ENCODE results near the gene HSPBP1.
"Not testable (repeated sequence)": the region's sequence is repeated elsewhere in the genome, so short reads cannot be mapped to it uniquely, and the experiment has no call there.

The HSPBP1 gene

DNA sequence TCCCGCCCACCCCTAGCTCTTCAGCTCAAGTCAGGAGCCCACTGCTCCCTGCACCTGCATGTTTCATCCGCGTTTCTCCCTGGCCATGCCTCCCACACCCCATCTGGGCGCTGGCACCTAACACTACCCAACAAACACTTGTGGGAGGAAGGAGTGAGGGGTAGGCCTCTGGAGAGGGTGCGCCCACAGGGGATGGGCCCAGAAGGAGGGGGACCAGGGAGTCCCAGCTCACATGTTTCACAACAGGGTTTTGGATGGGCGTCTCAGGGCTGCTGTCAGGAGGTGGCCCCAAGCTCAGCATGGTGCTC lies 39.2 kb downstream of the HSPBP1 start:
- in situ Hi-C loops (cut with MboI; ENCODE audit: low sequenced_read_pairs) = no loop called here

DNA sequence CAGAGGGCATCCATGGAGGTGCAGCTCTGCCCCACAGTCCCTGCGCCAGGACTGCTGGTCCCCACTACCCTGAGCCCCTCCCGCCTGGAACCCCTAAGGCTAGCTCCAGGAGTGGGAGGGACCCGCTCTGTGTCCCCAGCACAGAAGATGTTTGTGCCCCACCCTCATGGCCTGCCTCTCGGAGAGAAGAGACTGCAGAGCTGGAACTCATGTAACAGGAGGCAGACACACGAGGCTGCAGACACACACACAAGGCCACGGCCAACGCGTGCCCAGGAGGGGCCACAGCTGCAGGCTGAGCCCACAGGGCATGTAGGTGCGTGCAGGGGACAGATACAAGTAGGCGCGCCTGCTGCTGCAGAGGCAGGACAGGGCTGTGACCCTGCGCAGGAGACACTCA lies 40.9 kb downstream of the HSPBP1 start:
- in situ Hi-C loops (cut with MboI; ENCODE audit: low sequenced_read_pairs) = no loop called here

DNA sequence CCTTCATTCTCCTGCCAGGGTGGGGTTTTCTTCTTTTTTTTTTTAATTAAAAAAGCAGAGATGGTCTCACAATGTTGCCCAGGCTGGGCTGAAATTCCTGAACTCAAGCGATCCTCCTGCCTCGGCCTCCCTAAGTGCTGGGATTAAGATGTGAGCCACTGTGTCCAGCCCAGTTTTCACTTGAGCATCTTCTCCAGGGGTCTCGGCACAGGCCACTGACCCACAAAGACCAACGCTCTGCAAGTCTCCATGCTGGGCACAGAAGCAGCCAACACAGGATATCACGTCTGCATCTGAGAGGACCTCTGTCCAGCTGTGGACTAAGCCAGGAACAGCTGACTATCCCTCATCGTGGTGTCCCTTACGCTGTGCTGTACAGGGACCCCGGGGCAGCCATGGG lies 41.9 kb downstream of the HSPBP1 start:
- in situ Hi-C loops (cut with MboI; ENCODE audit: low sequenced_read_pairs) = no loop called here

DNA sequence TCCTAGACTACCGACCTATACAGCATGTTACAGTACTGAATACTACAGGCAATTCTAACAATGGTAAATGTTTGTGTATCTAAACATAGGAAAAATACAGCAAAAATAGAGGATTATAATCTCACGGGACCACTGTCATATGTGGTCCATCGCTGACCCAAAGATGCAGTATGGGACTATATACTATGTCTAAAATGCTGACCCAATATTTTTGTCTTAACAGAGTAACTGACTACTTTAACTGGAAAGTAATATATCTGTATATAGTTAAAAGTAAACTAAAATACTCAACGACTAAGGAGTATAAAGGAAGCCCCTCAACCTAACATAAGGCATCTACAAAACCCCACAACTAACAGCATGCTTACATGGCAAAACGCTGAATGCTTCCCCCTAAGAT lies 46.9 kb downstream of the HSPBP1 start:
- in situ Hi-C loops (cut with MboI; ENCODE audit: low sequenced_read_pairs) = no loop called here

DNA sequence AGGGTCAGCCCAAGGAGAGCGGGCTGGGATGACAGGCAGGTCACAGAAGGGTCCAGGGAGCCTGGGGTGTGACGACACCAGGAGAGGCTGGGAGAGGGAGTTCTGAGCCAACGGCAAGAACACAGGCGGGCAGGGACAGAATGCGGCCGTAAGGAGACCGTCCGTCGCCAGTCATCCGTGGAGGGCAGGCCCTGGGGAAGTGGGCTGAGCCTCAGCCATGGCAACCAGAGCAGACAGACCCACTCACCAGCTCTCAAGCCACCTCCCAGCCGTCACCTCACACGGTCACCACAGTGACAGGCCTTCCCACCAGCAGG lies 47.7 kb downstream of the HSPBP1 start:
- in situ Hi-C loops (cut with MboI; ENCODE audit: low sequenced_read_pairs) = no loop called here

DNA sequence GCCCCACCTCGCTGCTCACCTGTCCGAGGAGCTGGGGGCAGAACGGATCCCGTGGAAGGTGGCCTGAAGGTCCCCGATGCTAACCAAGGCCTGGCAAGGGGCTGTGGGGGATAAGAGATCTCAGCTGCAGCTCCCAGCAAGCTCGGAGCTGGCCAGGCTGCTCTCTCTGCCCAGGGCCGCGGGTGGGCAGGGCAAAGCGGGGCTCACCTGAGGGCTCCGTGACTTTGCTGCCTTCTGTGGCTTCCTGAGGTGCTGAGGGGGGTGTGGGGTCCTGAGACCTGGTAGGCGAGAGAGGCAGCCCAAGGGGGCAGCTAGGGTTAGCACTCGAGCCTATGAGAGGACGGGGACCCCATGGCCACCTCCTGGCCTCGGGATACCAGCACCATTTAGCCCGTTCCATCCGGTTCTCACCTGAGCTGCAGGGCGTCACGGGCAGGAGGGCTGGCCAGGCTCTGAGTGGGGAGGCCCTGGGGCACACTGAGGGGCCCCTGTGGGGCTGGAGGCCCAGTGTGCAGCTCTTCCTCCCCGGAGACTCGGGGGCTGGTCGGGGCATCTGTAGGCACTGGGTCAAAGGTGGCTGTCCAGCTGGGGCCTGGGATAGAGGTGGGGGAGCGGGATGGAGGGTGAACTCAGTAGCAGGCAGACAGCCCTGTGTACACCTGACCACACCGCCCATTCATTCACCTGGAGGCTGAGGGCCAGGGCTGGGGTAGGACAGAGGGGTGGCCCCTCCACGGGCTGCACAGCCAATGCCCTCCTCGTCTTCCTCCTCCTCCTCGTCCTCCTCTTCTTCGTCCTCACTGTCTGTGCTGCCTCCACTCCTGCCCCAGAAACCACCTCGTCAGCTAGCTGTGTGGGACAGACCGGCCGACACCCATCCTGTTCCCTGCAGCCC lies 48.3 kb downstream of the HSPBP1 start:
- in situ Hi-C loops (cut with MboI; ENCODE audit: low sequenced_read_pairs) = no loop called here

DNA sequence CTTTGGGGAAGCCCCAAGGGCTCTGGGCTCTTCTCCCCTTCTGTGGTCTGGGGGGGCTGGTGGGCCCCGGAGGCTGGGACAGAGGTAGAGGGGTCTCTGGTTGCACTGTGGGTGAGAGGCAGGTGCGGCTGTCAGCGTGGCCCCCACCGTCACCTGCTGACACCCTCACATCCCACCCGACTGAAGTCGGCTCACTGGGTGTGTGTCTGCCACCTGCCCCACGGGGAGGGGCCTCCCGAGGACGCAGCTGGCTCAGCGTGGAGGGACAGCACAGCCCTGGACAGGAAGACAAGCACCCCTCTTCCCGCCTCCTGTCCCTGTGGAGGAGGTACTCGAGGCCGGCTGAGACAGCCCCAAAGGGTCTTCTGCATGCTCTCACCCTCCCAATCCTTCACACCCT lies 49.1 kb downstream of the HSPBP1 start:
- in situ Hi-C loops (cut with MboI; ENCODE audit: low sequenced_read_pairs) = no loop called here

DNA sequence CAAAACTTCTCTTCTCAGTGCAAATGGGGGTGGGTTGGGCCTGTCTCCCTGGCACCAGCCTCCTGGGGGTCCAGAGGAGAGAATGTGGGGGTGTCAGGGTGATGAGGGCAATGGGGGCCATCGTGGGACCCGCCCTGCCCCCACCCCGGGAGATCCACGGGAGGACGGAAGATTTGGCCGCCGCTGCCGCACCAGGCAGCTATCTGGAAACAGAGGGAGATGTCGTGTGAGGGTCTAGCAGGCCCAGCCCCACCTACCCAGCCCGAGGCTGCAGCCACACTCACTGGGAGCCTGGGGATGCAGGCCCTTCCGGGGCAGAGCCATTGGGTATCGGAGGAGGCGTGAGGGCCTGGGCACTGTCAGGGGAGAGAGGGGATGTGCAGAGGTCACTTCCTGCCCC lies 49.6 kb downstream of the HSPBP1 start:
- in situ Hi-C loops (cut with MboI; ENCODE audit: low sequenced_read_pairs) = no loop called here

DNA sequence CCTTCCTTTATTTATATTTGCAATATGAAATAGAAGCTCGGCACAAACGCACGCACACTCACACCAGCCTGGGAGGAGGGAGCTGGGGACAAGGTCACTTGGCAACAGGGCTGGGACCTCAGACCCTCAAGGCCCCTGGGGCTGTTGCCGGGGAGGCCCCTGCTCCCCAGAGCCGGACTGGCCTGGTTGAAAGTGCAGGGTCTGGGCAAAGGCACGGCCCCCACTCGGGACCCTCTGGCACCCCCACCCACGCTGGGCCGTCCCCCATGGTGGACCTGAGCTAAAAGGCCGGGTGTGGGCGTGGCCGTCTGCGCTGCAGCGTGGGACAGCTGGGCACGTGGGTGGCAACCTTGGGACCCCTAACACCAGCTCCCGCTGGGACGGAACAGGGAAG lies 50.1 kb downstream of the HSPBP1 start:
- in situ Hi-C loops (cut with MboI; ENCODE audit: low sequenced_read_pairs) = no loop called here

DNA sequence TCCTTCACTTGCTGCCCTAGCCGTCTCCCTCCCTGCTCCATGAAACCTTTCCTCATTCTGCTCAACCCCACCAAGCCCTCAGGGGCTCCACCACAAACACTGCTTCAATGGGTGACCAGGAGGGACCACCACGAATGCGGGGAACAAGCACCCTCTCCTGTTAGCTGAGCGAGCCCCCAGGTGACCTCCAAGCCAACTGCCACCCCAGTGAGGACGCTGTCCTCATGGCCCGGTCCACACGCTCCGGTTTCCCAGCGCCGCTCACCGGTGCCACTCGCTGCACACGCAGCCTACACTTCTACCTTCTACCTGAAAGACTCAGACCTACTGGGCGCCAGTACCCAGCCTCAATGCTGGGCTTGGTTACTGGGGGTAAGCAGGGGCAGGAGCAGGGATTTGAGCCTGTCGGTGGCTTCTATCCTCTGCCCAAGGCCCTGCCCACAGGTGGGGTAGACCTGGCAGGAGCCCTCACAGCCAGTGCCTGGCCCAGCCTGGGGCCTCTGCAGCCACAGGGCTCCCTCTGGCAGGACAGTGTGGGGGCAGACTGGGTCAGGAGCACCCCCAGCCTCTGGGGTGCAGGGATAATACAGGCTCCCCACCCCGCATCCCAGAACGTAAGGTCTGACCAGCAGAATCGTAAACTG lies 50.6 kb downstream of the HSPBP1 start:
- in situ Hi-C loops (cut with MboI; ENCODE audit: low sequenced_read_pairs) = no loop called here

DNA sequence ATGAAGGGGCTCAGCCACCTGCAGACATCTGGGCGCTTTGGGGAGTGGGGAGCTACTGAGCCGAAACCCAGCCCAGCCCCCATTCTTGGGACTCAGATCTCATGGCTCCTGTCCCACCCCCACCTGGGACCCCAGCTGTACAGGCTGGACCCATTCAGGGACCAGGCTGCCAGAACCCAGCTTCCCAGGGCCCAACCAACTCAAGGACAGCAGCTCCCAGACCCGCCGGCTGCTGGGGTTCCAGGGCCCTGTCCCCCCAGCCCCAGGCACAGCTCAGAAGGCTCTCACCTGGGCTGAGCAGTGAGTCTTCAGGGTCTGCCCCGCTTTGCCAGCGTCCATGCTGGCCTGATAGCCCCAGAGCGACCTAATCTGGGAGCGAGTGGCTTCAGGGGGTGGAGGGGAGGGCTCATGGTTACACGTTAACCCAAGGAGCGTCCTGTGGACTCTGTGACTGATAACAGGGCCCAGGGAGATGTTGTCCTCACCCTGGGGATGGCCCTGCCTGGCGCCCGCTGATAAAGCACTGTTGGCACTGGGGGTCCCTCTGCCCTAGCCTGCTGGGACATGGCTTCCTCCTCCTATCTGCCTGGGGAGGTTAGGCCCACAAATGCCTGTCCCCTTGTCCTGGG lies 51.4 kb downstream of the HSPBP1 start, which contains the start of gene TMEM86B:
TSS of gene TMEM86B (minus strand) at position 361 of the 629 bp plus-strand sequence. CDS start at position 339, 22 bp downstream.
- in situ Hi-C loops (cut with MboI; ENCODE audit: low sequenced_read_pairs) = no loop called here

DNA sequence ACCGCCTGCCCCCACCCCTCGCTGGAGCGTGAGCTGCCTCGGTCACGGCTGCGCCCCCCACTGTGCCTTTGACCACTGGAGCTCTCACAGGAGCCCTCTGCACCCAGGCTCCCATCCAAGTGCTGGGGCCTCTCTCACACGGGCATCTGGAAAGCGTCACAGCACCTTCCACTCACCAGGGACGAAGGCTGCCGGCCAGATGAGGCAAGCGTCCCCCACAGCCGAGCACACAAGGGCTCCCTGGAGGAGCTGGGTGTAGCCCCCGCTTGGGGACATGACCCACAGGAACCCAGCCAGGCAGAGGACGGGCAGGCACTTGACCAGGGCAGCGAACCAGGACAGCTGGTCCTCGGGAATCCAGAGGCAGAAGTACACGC lies 51.9 kb downstream of the HSPBP1 start:
- in situ Hi-C loops (cut with MboI; ENCODE audit: low sequenced_read_pairs) = no loop called here

DNA sequence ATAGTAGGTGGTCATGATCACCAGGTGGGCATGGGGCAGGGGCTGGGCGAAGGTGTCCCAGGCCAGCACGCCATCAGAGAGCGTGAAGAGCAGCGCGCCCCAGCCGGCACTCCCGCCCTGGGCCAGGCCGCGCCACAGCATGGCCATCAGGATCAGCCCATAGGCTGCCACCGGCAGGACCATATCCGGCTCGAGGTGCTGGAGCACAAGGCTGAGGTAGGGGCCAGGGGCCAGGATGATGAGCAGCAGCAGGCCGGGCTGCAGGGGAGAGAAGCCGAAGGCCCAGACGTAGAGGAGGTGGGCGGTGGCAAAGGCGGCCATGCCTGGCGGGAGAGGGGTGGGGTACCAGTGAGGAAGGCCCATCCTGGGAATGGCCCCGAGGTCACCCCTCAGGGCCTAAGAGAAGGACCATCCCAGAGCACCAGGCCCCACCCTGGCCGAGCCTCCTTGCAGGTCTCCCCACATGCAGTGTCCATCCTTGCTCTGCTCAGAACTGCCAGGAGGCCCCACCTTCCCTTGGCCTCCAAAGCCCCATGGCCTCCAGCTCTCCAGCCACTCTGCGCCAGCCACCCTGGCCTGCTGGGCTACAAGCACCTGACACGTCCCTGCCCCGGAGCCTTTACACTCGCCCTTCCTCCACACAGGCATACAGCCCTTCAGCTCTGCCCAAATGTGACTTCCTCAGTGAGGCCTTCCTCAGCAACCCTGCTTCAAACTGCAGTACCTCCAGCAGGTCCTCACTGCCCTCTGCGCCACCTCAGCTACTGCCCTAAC lies 52.5 kb downstream of the HSPBP1 start:
- in situ Hi-C loops (cut with MboI; ENCODE audit: low sequenced_read_pairs) = no loop called here

DNA sequence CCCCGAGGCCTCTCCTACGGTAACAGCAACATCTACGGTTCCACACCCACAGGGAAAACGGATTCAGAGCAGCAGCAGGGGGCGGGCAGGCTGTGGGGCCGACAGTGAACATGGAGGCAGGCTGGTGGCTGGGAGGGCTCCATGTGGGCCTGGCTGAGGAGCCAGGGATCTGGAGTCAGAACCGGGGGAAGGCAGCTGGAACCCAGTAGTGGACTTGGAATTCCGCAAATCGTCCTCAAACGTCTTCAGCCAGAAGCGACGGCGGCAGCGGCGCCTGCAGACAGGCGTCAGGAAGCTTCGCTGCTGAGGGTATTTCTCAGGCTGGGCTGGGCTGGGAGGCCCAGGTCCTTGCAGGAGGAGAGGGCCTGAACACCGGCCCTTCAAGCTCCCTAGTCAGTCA lies 53.1 kb downstream of the HSPBP1 start:
- in situ Hi-C loops (cut with MboI; ENCODE audit: low sequenced_read_pairs) = no loop called here

DNA sequence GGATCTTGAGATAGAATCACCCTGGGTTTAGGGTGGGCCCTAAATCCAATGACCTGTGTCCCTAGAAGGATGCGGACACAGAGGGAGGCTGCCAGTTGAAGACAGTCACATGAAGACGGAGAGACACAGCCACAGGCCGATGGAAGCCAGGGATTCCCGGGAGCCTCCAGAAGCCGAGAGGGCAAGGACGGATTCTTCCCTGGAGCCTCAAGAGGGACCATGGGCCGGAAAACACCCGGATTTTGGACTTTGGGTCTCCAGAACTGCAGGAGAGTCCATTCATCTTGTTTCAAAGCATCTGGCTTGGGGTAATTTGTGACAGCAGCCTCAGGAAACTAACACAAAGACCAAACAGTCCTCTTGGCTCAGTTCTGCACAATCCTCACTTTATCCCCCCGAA lies 53.6 kb downstream of the HSPBP1 start:
- in situ Hi-C loops (cut with MboI; ENCODE audit: low sequenced_read_pairs) = no loop called here

DNA sequence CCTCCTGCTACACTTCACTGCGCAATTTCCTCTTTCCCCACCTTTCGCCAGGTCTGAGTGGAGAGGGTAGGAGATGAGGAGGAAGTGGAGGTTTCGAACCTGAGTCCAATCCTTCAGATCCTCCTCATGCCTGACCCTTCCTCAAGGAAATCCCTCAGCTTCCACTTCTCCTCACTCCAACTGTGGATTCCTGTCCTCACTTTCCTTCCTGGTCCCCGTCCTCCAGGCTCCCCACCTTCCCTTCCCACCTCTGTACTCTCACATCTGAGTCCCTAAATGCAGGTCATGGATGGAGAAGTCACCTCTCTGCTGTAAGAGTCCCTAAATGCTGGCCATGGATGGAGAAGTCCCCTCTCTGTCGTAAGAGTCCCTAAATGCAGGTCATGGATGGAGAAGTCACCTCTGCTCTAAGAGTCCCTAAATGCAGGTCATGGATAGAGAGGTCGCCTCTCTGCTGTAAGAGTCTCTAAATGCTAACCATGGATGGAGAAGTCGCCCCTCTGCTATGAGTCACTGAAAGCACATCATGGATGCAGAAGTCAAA lies 54.4 kb downstream of the HSPBP1 start:
- in situ Hi-C loops (cut with MboI; ENCODE audit: low sequenced_read_pairs) = no loop called here

DNA sequence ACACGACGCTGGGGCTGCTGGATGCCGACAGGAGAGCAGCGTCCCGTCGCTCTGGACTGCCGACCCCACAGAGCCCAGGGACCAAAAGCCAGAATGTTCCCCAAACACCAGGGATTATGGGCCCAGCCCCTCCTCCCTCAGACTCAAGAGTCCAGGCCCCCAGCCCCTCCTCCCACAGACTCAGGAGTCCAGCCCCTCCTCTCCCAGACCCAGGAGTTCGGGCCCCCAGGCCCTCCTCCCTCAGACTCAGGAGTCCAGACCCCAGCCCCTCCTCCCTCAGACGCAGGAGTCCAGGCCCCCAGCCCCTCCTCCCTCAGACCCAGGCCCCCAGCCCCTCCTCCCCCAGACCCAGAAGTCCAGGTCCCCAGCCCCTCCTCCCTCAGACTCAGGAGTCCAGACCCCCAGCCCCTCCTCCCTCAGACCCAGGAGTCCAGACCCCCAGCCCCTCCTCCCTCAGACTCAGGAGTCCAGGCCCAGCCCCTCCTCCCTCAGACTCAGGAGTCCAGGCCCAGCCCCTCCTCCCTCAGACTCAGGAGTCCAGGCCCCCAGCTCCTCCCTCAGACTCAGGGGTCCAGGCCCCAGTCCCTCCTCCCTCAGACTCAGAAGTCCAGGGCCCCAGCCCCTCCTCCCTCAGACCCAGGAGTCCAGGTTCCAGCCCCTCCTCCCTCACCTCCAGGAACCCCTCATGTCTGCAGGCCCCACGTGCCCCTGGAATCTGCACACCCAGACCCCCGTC lies 55.1 kb downstream of the HSPBP1 start:
- in situ Hi-C loops (cut with MboI; ENCODE audit: low sequenced_read_pairs) = not testable (repeated sequence)

DNA sequence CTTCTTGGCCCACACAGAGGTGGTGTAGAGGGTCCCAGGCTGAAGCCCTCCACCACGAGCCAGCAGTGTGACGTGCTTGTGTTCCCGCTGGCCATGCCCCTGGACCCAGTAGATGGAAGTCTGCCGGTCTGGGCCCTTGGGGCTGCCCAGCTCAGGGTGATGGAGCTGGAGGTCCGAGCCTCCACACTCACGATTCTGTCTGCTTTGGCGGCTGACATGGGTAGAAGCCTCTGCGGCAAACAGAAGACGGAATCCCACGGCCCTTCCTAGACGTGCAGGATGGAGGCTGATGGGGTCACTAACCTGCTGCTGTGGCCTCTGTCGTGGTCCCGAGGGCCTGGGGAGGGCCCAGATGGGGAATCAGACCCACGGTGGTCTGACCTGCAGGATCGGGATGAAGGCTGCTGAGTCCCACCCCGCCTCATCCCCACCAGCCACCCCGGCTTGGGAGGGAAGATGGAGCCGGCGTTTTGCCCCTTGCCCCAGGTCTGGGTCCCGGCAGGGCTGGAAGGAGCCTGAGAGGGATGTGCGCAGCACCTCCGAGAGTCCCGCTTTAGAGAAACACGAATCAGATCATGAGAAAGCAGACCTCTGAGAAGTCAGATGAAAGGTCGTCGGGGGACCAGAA lies 55.8 kb downstream of the HSPBP1 start:
- in situ Hi-C loops (cut with MboI; ENCODE audit: low sequenced_read_pairs) = no loop called here

DNA sequence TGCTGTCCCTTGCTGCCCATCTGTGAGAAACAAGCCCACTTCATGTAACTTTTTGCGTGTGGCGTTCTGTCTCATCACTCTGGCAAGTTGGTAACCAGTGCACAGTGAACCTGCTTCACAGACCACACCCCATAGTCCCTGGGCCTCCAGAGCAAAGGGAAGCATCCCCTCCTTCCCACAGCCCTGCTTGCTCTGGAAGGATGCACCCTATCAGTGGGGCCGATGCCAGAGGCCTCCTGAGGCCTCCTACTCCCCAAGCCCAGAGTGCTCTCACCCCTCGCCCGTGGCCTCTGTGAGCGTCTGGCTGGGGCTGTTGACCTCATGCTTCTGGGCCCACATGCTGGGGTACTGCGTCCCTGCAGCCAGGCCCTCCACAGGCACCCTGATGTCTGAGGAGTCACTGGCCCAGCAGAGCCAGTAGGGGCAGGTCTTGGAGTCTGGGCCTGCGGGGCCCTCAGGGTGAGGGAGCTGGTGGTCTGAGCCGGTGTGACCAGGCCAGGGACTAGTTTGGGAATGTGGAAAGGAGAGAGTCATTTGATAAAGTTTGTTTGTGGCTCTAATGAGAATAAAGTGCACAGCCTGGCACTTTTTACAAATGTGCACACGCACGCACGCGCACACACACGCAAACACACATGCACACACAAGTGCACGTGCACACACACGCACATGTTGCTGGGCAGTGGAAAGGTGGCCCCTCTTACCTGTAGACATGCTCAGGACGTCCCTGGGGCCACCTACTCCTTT lies 56.4 kb downstream of the HSPBP1 start:
- in situ Hi-C loops (cut with MboI; ENCODE audit: low sequenced_read_pairs) = no loop called here

Data from HL-60/S4 treated with phorbol 12-myristate 13-acetate at 8.2 ng/mL for 4 days and 3 days (cell line).